Measurements from ENCODE around the gene TMEM235. TPM values are rescaled to one million over a fixed set of nuclear protein-coding genes. Genes with fewer than 3 reads are reported as not detected.

The TMEM235 gene
- total and polyA plus RNA-seq, 4 donors = not detected

DNA sequence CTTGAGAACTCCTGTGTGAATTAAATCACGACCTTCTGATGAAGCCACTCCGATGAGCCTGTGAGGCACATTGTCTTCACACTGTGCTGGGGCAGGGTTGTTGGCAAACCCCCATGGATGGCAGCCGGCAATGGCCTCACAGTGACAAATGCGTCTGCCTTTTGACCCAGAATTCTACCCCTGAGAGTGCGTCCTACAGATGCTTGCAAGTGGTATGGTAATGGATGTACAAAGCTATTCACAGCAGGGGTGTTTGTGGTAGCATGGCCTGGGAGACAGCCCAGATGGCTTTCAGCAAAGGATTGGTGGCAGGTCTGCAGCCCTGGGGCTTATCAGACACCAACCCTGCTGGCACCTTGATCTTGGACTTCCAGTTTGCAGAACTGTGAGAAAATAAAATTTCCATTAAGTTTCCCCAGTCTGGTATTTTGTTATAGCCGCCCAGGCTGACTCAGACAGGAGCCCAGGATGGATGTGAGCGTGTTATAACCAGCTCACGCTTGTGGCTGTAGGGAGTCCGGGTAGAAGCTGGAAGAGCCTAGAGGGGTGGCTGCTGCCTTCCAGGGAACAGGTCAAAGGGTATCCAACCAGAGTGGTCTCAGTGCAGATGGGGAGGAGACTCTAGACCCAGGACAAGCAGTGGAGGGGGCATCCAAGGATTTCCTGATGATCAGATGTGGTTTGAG is 34.1 kb upstream of the TMEM235 start:
- no peak overlapping the region for H3K4me3 ChIP-seq (ENCODE audit: low read length in 2 of 2)
- H3K27me3 ChIP-seq (ENCODE audit: control insufficient read depth in 1 of 2, insufficient read depth in 2 of 2, low read length in 1 of 2) = no peaks in the 10 kb centered on the region
- intact Hi-C loops (cut with DNase I) = no loop called here
- WGBS, 2 donors = 82 to 84% methylated on average over 9 of the region's 9 CpGs
- H3K36me3 ChIP-seq (ENCODE audit: control insufficient read depth in 1 of 2, insufficient read depth in 2 of 2, low read length in 1 of 2) = no peaks in the 10 kb centered on the region
- no peaks in the 10 kb centered on the region for H3K9me3 ChIP-seq (ENCODE audit: control insufficient read depth, low read length)
- DNase-seq = no peak
- H3K4me1 ChIP-seq (ENCODE audit: control insufficient read depth in 1 of 2, insufficient read depth in 2 of 2, low read length in 2 of 2) = no peaks in the 10 kb centered on the region
- no peak for ATAC-seq (ENCODE audit: low FRiP score)
- H3K27ac ChIP-seq (ENCODE audit: low read depth in 1 of 2, low read length in 2 of 2) = no peak overlapping the region

DNA sequence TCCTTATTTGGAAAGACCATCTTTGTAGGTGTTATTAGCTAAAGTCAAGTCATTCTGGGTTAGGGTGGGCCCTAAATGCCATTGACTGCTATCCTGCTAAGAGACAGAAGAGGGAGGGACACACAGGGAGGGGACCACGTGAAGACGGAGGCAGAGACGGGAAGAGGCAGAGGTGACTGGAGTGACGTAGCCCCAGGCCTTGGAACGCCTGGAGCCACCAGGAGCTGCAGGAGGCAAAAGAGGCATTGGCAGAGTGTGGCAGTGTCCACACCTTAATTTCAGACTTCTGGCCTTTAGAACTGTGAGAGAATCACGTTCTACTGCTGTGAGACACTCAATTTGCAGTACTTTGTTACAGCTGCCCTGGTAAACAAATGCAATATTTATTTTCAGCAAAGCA is 31.0 kb upstream of the TMEM235 start:
- H3K36me3 ChIP-seq (ENCODE audit: control insufficient read depth in 1 of 2, insufficient read depth in 2 of 2, low read length in 1 of 2) = no peaks in the 10 kb centered on the region
- 93% methylated on average over 6 of the region's 6 CpGs for WGBS, 2 donors

DNA sequence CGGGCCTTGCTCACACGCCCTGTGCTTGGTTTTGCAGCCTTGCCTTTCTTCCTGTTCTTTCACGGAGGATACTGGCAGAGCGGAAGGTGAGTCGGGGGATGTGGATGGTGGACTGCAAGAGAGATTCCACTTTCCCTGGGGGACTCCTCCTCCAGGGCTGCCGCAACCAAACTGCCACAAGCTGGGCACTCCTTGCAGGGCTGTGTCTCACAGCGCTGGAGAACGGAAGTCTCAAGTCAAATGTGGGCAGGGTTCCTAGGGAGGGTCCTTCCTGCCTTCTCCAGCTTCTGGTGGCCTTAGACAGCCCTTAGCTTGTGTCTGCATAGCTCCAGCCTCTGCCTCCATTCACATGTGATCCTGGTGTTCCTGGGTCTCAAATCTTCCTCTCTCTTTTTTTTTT is 28.8 kb upstream of the TMEM235 start:
- ATAC-seq (ENCODE audit: low FRiP score) (no peak), DNase-seq (no peak)
- no peak overlapping the region for H3K4me3 ChIP-seq (ENCODE audit: low read length in 2 of 2)
- no peaks in the 10 kb centered on the region for H3K9me3 ChIP-seq (ENCODE audit: control insufficient read depth, low read length)
- no peaks in the 10 kb centered on the region for H3K36me3 ChIP-seq (ENCODE audit: control insufficient read depth in 1 of 2, insufficient read depth in 2 of 2, low read length in 1 of 2)
- intact Hi-C loops (cut with DNase I) = no loop called here
- no peaks in the 10 kb centered on the region for H3K4me1 ChIP-seq (ENCODE audit: control insufficient read depth in 1 of 2, insufficient read depth in 2 of 2, low read length in 2 of 2)
- no peaks in the 10 kb centered on the region for H3K27me3 ChIP-seq (ENCODE audit: control insufficient read depth in 1 of 2, insufficient read depth in 2 of 2, low read length in 1 of 2)
- WGBS, 2 donors = 95% methylated on average over 8 of the region's 8 CpGs
- no peak overlapping the region for H3K27ac ChIP-seq (ENCODE audit: low read depth in 1 of 2, low read length in 2 of 2)

More for the DNA sequence above, 31.0 kb upstream of the TMEM235 start:
- intact Hi-C loops (cut with DNase I) = no loop called here
- no peak for ATAC-seq (ENCODE audit: low FRiP score)
- Histone ChIP-seq H3K4me1 (ENCODE audit: control insufficient read depth in 1 of 2, insufficient read depth in 2 of 2, low read length in 2 of 2) (no peaks in the 10 kb centered on the region), H3K4me3 (ENCODE audit: low read length in 2 of 2) (no peak overlapping the region), H3K9me3 (ENCODE audit: control insufficient read depth, low read length) (no peaks in the 10 kb centered on the region), H3K27ac (ENCODE audit: low read depth in 1 of 2, low read length in 2 of 2) (no peak overlapping the region), H3K27me3 (ENCODE audit: control insufficient read depth in 1 of 2, insufficient read depth in 2 of 2, low read length in 1 of 2) (no peaks in the 10 kb centered on the region)
- no peak for DNase-seq

DNA sequence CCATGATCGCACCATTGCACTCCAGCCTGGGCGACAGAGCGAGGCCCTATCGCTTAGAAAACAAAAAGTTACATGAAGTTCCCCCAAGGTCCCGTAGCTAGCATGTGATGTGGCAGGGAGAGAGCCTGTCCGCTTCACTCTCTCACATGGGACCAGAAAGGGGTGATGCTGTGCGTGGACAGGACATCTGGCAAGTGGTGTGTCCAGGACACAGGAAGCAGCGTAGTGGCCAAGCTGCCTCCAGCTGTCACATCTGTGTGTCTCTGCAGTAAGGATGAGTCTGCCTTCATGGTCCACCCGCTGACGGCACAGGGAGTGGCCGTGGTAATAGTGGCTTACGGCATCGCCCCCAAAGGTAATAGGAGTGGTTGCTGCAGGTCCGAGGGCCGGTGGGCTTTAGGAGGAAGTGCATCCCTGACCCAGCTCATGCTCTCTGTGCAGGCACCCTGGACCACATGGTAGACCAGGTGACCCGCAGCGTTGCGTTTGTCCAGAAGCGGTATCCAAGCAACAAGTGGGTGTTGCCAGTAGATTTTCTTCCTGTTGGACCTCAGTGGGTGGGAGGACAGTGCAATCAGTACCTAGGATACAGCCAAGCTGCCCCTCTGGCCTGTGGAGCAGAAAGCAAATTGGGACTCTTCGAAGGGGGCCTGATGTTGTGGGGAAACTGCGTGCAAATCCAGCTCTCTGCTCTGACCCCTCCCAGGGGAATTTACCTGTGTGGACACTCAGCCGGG is 26.9 kb upstream of the TMEM235 start:
- WGBS, 2 donors = 94 to 95% methylated on average over 22 of the region's 22 CpGs
- no peak overlapping the region for H3K27ac ChIP-seq (ENCODE audit: low read depth in 1 of 2, low read length in 2 of 2)
- intact Hi-C loops (cut with DNase I) = no loop called here
- no peaks in the 10 kb centered on the region for H3K27me3 ChIP-seq (ENCODE audit: control insufficient read depth in 1 of 2, insufficient read depth in 2 of 2, low read length in 1 of 2)
- no peaks in the 10 kb centered on the region for H3K9me3 ChIP-seq (ENCODE audit: control insufficient read depth, low read length)
- H3K36me3 ChIP-seq (ENCODE audit: control insufficient read depth in 1 of 2, insufficient read depth in 2 of 2, low read length in 1 of 2) = no peaks in the 10 kb centered on the region
- H3K4me1 ChIP-seq (ENCODE audit: control insufficient read depth in 1 of 2, insufficient read depth in 2 of 2, low read length in 2 of 2) = no peaks in the 10 kb centered on the region
- ATAC-seq (ENCODE audit: low FRiP score) (peak; percentile 7), DNase-seq (no peak)
- no peak overlapping the region for H3K4me3 ChIP-seq (ENCODE audit: low read length in 2 of 2)

DNA sequence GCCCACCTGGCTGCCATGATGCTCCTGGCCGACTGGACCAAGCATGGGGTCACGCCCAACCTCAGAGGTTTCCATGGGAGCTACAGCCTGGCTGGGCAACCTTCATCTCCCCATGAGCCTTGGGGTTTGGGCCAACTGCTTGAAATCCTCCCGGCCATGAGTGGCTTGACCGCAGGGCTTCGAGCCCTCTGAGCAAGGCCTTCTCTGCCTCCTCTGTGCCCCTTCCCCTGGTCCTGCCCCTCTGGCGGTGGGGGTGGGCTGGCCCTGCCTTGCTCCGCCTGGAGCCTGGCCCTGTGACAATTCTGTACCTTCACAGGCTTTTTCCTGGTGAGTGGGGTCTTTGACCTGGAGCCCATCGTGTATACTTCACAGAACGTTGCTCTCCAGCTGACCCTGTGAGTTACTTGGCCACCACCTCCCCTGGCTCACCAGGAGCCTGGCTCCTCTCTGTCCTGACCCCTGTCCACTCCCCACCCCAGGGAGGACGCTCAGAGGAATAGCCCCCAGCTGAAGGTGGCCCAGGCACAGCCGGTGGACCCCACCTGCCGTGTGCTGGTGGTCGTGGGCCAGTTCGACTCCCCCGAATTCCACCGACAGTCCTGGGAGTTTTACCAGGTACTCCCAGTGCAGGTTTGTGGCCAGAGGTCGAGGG is 26.2 kb upstream of the TMEM235 start:
- H3K4me1 ChIP-seq (ENCODE audit: control insufficient read depth in 1 of 2, insufficient read depth in 2 of 2, low read length in 2 of 2) = no peaks in the 10 kb centered on the region
- WGBS, 2 donors = 90 to 91% methylated on average over 17 of the region's 17 CpGs
- no peaks in the 10 kb centered on the region for H3K27me3 ChIP-seq (ENCODE audit: control insufficient read depth in 1 of 2, insufficient read depth in 2 of 2, low read length in 1 of 2)
- peak; percentile 36 for ATAC-seq (ENCODE audit: low FRiP score)
- no peaks in the 10 kb centered on the region for H3K9me3 ChIP-seq (ENCODE audit: control insufficient read depth, low read length)
- H3K36me3 ChIP-seq (ENCODE audit: control insufficient read depth in 1 of 2, insufficient read depth in 2 of 2, low read length in 1 of 2) = no peaks in the 10 kb centered on the region
- intact Hi-C loops (cut with DNase I) = no loop called here
- no peak for DNase-seq
- H3K4me3 ChIP-seq (ENCODE audit: low read length in 2 of 2) = no peak overlapping the region
- no peak overlapping the region for H3K27ac ChIP-seq (ENCODE audit: low read depth in 1 of 2, low read length in 2 of 2)

DNA sequence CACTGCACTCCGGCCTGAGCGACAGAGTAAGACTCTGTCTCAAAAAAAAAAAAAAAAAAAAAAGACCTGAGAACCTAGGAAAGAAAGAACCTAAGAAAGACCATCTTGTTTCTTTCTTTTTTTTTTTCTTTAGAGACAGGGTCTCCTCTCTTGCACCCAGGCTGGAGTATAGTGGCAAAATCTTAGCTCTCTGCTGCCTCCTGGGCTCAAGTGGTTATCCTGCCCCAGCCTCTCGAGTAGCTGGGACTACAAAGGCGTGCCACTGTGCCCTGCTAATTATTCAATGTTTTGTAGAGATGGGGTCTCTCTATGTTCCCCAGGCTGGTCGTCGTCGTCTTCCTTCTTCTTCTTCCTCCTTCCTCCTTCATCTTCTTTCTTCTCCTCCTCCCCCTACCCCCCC is 25.1 kb upstream of the TMEM235 start:
- intact Hi-C loops (cut with DNase I) = no loop called here

DNA sequence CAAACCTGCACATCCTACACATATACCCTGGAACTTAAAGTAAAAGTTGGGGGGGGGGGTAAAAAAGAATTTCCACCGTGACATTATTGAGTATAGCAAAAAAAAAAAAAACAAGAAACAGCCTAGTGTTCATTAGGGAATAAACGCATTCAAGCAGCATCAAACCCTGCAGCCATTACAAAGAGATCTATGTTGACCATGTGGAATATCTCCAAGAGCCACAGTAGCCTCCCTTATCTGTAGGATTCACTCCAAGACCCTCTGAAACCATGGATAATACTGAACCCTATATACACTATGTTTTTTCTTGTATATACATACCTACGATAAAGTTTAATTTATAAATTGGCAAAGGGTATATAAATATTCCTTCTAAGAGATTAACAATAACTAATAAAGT is 22.9 kb upstream of the TMEM235 start:
- H3K36me3 ChIP-seq (ENCODE audit: control insufficient read depth in 1 of 2, insufficient read depth in 2 of 2, low read length in 1 of 2) = no peaks in the 10 kb centered on the region
- H3K27ac ChIP-seq (ENCODE audit: low read depth in 1 of 2, low read length in 2 of 2) = no peak overlapping the region
- 73 to 79% methylated on average over 3 of the region's 3 CpGs for WGBS, 2 donors
- no peaks in the 10 kb centered on the region for H3K9me3 ChIP-seq (ENCODE audit: control insufficient read depth, low read length)
- no peaks in the 10 kb centered on the region for H3K27me3 ChIP-seq (ENCODE audit: control insufficient read depth in 1 of 2, insufficient read depth in 2 of 2, low read length in 1 of 2)
- no peaks in the 10 kb centered on the region for H3K4me1 ChIP-seq (ENCODE audit: control insufficient read depth in 1 of 2, insufficient read depth in 2 of 2, low read length in 2 of 2)
- no peak overlapping the region for H3K4me3 ChIP-seq (ENCODE audit: low read length in 2 of 2)
- intact Hi-C loops (cut with DNase I) = no loop called here
- no peak for ATAC-seq (ENCODE audit: low FRiP score)
- DNase-seq = no peak

More for the DNA sequence above, 25.1 kb upstream of the TMEM235 start:
- no peak for ATAC-seq (ENCODE audit: low FRiP score)
- no peaks in the 10 kb centered on the region for H3K9me3 ChIP-seq (ENCODE audit: control insufficient read depth, low read length)
- DNase-seq = no peak
- WGBS, 2 donors = 80 to 86% methylated on average over 7 of the region's 7 CpGs
- no peak overlapping the region for H3K4me3 ChIP-seq (ENCODE audit: low read length in 2 of 2)
- no peaks in the 10 kb centered on the region for H3K36me3 ChIP-seq (ENCODE audit: control insufficient read depth in 1 of 2, insufficient read depth in 2 of 2, low read length in 1 of 2)
- H3K4me1 ChIP-seq (ENCODE audit: control insufficient read depth in 1 of 2, insufficient read depth in 2 of 2, low read length in 2 of 2) = no peaks in the 10 kb centered on the region
- H3K27me3 ChIP-seq (ENCODE audit: control insufficient read depth in 1 of 2, insufficient read depth in 2 of 2, low read length in 1 of 2) = no peaks in the 10 kb centered on the region
- no peak overlapping the region for H3K27ac ChIP-seq (ENCODE audit: low read depth in 1 of 2, low read length in 2 of 2)

DNA sequence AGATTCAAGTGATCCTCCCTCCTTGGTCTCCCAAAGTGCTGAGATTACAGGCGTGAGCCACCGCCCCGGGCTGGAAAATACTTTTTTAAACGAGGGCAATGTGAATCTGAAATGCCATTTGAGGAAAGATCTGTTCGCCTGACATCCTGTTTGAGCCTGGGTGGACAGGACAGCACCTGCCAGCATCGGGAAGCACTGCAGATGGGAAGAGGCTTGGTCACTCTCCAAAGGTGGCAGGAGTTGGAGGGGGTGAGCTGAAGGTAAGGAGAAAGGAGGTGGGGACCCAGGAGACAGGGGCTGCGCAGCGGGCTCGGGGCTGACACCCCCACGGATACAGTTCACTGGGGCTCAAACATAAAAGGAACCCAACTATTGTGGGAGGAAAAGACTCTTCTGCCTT is 21.3 kb upstream of the TMEM235 start:
- DNase-seq (no peak), ATAC-seq (ENCODE audit: low FRiP score) (no peak)
- WGBS, 2 donors = 85 to 88% methylated on average over 10 of the region's 10 CpGs
- no peaks in the 10 kb centered on the region for H3K27me3 ChIP-seq (ENCODE audit: control insufficient read depth in 1 of 2, insufficient read depth in 2 of 2, low read length in 1 of 2)
- no peaks in the 10 kb centered on the region for H3K36me3 ChIP-seq (ENCODE audit: control insufficient read depth in 1 of 2, insufficient read depth in 2 of 2, low read length in 1 of 2)
- H3K4me1 ChIP-seq (ENCODE audit: control insufficient read depth in 1 of 2, insufficient read depth in 2 of 2, low read length in 2 of 2) = no peaks in the 10 kb centered on the region
- H3K27ac ChIP-seq (ENCODE audit: low read depth in 1 of 2, low read length in 2 of 2) = no peak overlapping the region
- intact Hi-C loops (cut with DNase I) = no loop called here
- no peaks in the 10 kb centered on the region for H3K9me3 ChIP-seq (ENCODE audit: control insufficient read depth, low read length)
- no peak overlapping the region for H3K4me3 ChIP-seq (ENCODE audit: low read length in 2 of 2)

DNA sequence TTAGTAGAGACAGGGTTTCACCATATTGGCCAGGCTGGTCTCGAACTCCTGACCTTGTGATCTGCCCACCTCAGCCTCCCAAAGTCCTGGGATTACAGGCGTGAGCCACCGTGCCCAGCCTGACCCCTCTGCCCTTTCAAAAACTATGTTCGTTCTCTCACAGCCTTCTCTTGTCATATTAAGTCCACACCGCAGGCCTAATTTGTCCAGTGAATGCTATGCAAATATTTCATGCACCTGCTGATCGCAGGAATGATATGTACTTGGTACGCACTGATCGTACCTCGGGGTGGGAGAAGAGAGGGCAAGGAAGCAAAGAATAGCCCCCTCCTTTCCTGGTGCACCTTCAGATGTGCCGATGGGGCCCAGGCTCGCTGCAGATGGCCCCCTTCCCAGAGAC is 20.4 kb upstream of the TMEM235 start:
- no peaks in the 10 kb centered on the region for H3K9me3 ChIP-seq (ENCODE audit: control insufficient read depth, low read length)
- H3K27me3 ChIP-seq (ENCODE audit: control insufficient read depth in 1 of 2, insufficient read depth in 2 of 2, low read length in 1 of 2) = no peaks in the 10 kb centered on the region
- H3K36me3 ChIP-seq (ENCODE audit: control insufficient read depth in 1 of 2, insufficient read depth in 2 of 2, low read length in 1 of 2) = no peaks in the 10 kb centered on the region
- intact Hi-C loops (cut with DNase I) = no loop called here
- ATAC-seq (ENCODE audit: low FRiP score) (no peak), DNase-seq (no peak)
- no peaks in the 10 kb centered on the region for H3K4me1 ChIP-seq (ENCODE audit: control insufficient read depth in 1 of 2, insufficient read depth in 2 of 2, low read length in 2 of 2)
- 86 to 91% methylated on average over 11 of the region's 11 CpGs for WGBS, 2 donors
- H3K4me3 ChIP-seq (ENCODE audit: low read length in 2 of 2) = no peak overlapping the region
- H3K27ac ChIP-seq (ENCODE audit: low read depth in 1 of 2, low read length in 2 of 2) = no peak overlapping the region
